Smooth muscle cell (in vitro differentiated cells): ENCODE data around the gene EP300. TPM values are rescaled to one million over a fixed set of nuclear protein-coding genes. Genes with fewer than 3 reads are reported as not detected.

Experiments used
- DNase-seq: peaks from one replicate; lab custom pipeline; 2025; ENCODE audit not compliant: unreplicated experiment; lab: John Stamatoyannopoulos, UW
- H2AFZ ChIP-seq: fragments of 200-600 bp; sonication (generic); 2 replicates; pipeline ENCODE4 v1.6.0; 2016; ENCODE audit warnings: antibody characterized with exemption, low read depth, mild to moderate bottlenecking
- H3F3A ChIP-seq: fragments of 200-600 bp; sonication (generic); 2 replicates; pipeline ENCODE4 v1.6.0; 2017; ENCODE audit warnings: antibody characterized with exemption, low read depth
- H3K27ac ChIP-seq: fragments of 200-600 bp; sonication (generic); 2 replicates; pipeline ENCODE4 v1.5.1; 2016; ENCODE audit warnings: low read depth, mild to moderate bottlenecking
- H3K27me3 ChIP-seq: fragments of 200-600 bp; sonication (generic); 2 replicates; pipeline ENCODE4 v1.6.1; 2016; ENCODE audit warnings: low read depth, mild to moderate bottlenecking
- H3K36me3 ChIP-seq: fragments of 200-600 bp; sonication (generic); 2 replicates; pipeline ENCODE4 v1.5.1; 2016; ENCODE audit warnings: low read depth
- H3K4me1 ChIP-seq: fragments of 200-600 bp; sonication (generic); 2 replicates; pipeline ENCODE4 v1.5.1; 2016; ENCODE audit warnings: low read depth
- H3K4me2 ChIP-seq: fragments of 200-600 bp; sonication (generic); 2 replicates; pipeline ENCODE4 v1.6.0; 2016; ENCODE audit warnings: mild to moderate bottlenecking
- H3K4me3 ChIP-seq: fragments of 200-600 bp; sonication (generic); 2 replicates; pipeline ENCODE4 v1.5.1; 2016; ENCODE audit warnings: mild to moderate bottlenecking
- H3K79me2 ChIP-seq: fragments of 200-600 bp; sonication (generic); 2 replicates; pipeline ENCODE4 v1.6.0; 2016; ENCODE audit warnings: low read depth, mild to moderate bottlenecking
- H3K9ac ChIP-seq: fragments of 200-600 bp; sonication (generic); 2 replicates; pipeline ENCODE4 v1.6.0; 2016; ENCODE audit warnings: low read depth
- H3K9me3 ChIP-seq: fragments of 200-600 bp; sonication (generic); replicated peaks from 2 replicates; pipeline ENCODE4 v1.5.1; 2016; ENCODE audit warnings: low read depth
- H4K20me1 ChIP-seq: fragments of 200-600 bp; sonication (generic); 2 replicates; pipeline ENCODE4 v1.6.0; 2016; ENCODE audit warnings: low read depth
- CTCF ChIP-seq: fragments of 200-600 bp; sonication (generic); IDR thresholded peaks from 2 replicates; pipeline ENCODE4 v1.5.1; 2017; ENCODE audit warnings: borderline replicate concordance, mild to moderate bottlenecking, antibody characterized with exemption; ENCODE audit not compliant: insufficient read depth, poor library complexity, severe bottlenecking
- WGBS: methylation state at CpG from one replicate; pipeline ENCODE4 v1.1.7; 2016; ENCODE audit warnings: low lambda C conversion rate; 5-methylcytosine and 5-hydroxymethylcytosine counted together
- polyA plus RNA-seq: library from polyadenylated mRNA; unstranded; fragments of >200 nt; fragmentation: Nextera tagmentation; extraction: Ambion mirVana; gene quantifications from 2 replicates; pipeline ENCODE4 v1.2.1, GENCODE V29; 2016
- total RNA-seq: library from RNA; depleted of rRNA; stranded (reverse); fragments of >200 nt; gene quantifications from 2 replicates; pipeline ENCODE4 v1.2.3, GENCODE V29; 2014

Gene EP300
- total and polyA plus RNA-seq, 2 experiments from 2014 or later, result 10.3 to 46.8 TPM

GRCh38 chr22:41201141-41201540, 108.7 kb downstream of the EP300 start:
- Histone ChIP-seq H4K20me1 (no peaks in the 10 kb centered on the region), H3K27me3 (peaks cover 7% of the 10 kb centered on the region), H3K4me3 (no peak overlapping the region), H3K4me1 (no peaks in the 10 kb centered on the region), H2AFZ (no peak overlapping the region), H3F3A (no peaks in the 10 kb centered on the region), H3K27ac (no peak overlapping the region), H3K79me2 (peaks cover 8% of the 10 kb centered on the region), H3K9me3 (no peaks in the 10 kb centered on the region), H3K4me2 (no peak overlapping the region), H3K36me3 (no peaks in the 10 kb centered on the region), H3K9ac (no peak overlapping the region)
- DNase-seq, result no peak
- TF ChIP-seq CTCF, result no peak
- 83% methylated on average over 10 of the region's 10 CpGs for WGBS

GRCh38 chr22:41203118-41203517, 110.7 kb downstream of the EP300 start:
- Histone ChIP-seq H3K36me3 (no peaks in the 10 kb centered on the region), H3K4me2 (no peak overlapping the region), H3K27ac (no peak overlapping the region), H3K4me1 (no peaks in the 10 kb centered on the region), H3F3A (no peaks in the 10 kb centered on the region), H3K79me2 (peaks cover 21% of the 10 kb centered on the region), H3K9ac (no peak overlapping the region), H4K20me1 (no peaks in the 10 kb centered on the region), H3K27me3 (peaks cover 7% of the 10 kb centered on the region), H3K4me3 (no peak overlapping the region), H3K9me3 (no peaks in the 10 kb centered on the region), H2AFZ (no peak overlapping the region)
- TF ChIP-seq CTCF, result no peak
- WGBS, result 93% methylated on average over 2 of the region's 2 CpGs
- DNase-seq, result no peak

- no peak for DNase-seq
- WGBS, result 74% methylated on average over 6 of the region's 6 CpGs
- H3K79me2 ChIP-seq, result peaks cover 21% of the 10 kb centered on the region
- no peaks in the 10 kb centered on the region for H4K20me1 ChIP-seq
- peaks cover 7% of the 10 kb centered on the region for H3K27me3 ChIP-seq
- no peak overlapping the region for H3K27ac ChIP-seq
- TF ChIP-seq CTCF, result no peak
- no peak overlapping the region for H3K4me2 ChIP-seq
- no peaks in the 10 kb centered on the region for H3F3A ChIP-seq
- no peaks in the 10 kb centered on the region for H3K36me3 ChIP-seq
- H3K9ac ChIP-seq, result no peak overlapping the region
- no peak overlapping the region for H3K4me3 ChIP-seq
- no peaks in the 10 kb centered on the region for H3K9me3 ChIP-seq
- no peak overlapping the region for H2AFZ ChIP-seq
- no peaks in the 10 kb centered on the region for H3K4me1 ChIP-seq
Observed at GRCh38 chr22:41204066-41204465, 111.7 kb downstream of the EP300 start.
